Activated CD8-positive, alpha-beta T cell treated with anti-CD3 and anti-CD28 coated beads for 36 hours (primary cell): ENCODE data around the gene CTNNA2. TPM values are rescaled to one million over a fixed set of nuclear protein-coding genes. Genes with fewer than 3 reads are reported as not detected.

Experiments
- ATAC-seq: fragments of 200-7000 bp; cut with Tn5 transposase; one replicate; pipeline ENCODE4 v1.10.0; 2021; ENCODE audit warnings: mild to moderate bottlenecking, moderate library complexity
- CTCF ChIA-PET: fragments of 350-600 bp; sonication (Branson Sonifier 250); formaldehyde crosslinking; loops from one replicate; lab custom pipeline; 2021; ENCODE audit warnings: antibody characterized with exemption; lab: Charles Lee
- POLR2A ChIA-PET: fragments of 350-600 bp; sonication (Branson Sonifier 250); formaldehyde crosslinking; loops from one replicate; lab custom pipeline; 2021; ENCODE audit warnings: antibody characterized with exemption; lab: Charles Lee
- DNase-seq: peaks from one replicate; pipeline ENCODE4 v3.0.0-alpha.2; 2020
- H3K27ac Mint-ChIP-seq: one replicate; pipeline ENCODE4 v1.8.0; 2021; ENCODE audit warnings: mild to moderate bottlenecking, mixed read lengths
- H3K27me3 Mint-ChIP-seq: one replicate; pipeline ENCODE4 v1.8.0; 2021; ENCODE audit warnings: mixed read lengths
- H3K36me3 Mint-ChIP-seq: one replicate; pipeline ENCODE4 v1.8.0; 2021; ENCODE audit warnings: low read depth, mixed read lengths
- H3K4me1 Mint-ChIP-seq: one replicate; pipeline ENCODE4 v1.8.0; 2021; ENCODE audit warnings: low read depth, mixed read lengths
- H3K4me3 Mint-ChIP-seq: one replicate; pipeline ENCODE4 v1.8.0; 2021; ENCODE audit warnings: mild to moderate bottlenecking, moderate library complexity, mixed read lengths
- H3K9me3 Mint-ChIP-seq: one replicate; pipeline ENCODE4 v1.8.0; 2021; ENCODE audit warnings: mixed read lengths
- CTCF ChIP-seq: fragments of 200-600 bp; IDR thresholded peaks from one replicate; pipeline ENCODE4 v1.8.0; 2022; ENCODE audit warnings: antibody characterized with exemption, mild to moderate bottlenecking
- intact Hi-C: fragments of 100-400 bp; cut with micrococcal nuclease; formaldehyde crosslinking; loops from one replicate; pipeline ENCODE4 v1.10.0; 2022
- microRNA-seq: library from miRNA; unstranded; fragments of <30 nt; microRNA quantifications from one replicate; pipeline ENCODE4 v1.2.0, GENCODE V29; 2022; ENCODE audit warnings: borderline microRNAs expressed, borderline replicate concordance
- total RNA-seq, 2 experiments: library from RNA; stranded (reverse); gene quantifications; one replicate each; pipeline ENCODE4 v1.2.3, GENCODE V29; 2021

Gene CTNNA2
- total RNA-seq, 2 experiments from 2014 or later, result not detected

DNA sequence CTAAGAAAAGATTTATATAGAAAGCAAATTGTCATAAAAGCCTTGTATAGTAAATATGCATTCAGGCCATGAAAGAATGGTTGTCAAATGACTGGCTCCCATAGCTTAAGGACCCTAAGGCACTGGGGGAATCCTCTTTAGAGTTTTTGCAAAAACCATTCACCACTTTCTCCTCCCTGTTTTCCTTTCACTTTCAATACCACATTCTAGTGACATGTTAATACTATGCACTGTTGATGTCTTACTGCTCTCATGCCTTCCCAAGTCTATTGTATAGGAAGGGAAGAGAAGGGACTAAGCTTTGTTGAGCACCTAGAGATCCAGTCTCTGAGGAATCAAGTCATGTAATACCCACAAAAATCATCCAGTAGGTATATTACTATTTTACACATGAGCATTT, 1174.7 kb downstream of the CTNNA2 start:
- ChIA-PET CTCF (no interaction called here), POLR2A (no interaction called here)
- H3K36me3 Mint-ChIP-seq, result no peaks in the 10 kb centered on the region
- H3K4me1 Mint-ChIP-seq, result no peaks in the 10 kb centered on the region
- no peak for ATAC-seq
- H3K27ac Mint-ChIP-seq, result no peak overlapping the region
- no peak for DNase-seq
- no peak overlapping the region for H3K4me3 Mint-ChIP-seq
- TF ChIP-seq CTCF, result no peak
- H3K27me3 Mint-ChIP-seq, result no peaks in the 10 kb centered on the region
- intact Hi-C loops, result no loop called here
- peaks cover 3% of the 10 kb centered on the region for H3K9me3 Mint-ChIP-seq

- Mint-ChIP-seq H3K4me1 (no peaks in the 10 kb centered on the region), H3K9me3 (peaks cover 9% of the 10 kb centered on the region), H3K4me3 (no peak overlapping the region), H3K27me3 (no peaks in the 10 kb centered on the region), H3K27ac (no peak overlapping the region), H3K36me3 (no peaks in the 10 kb centered on the region)
- TF ChIP-seq CTCF, result no peak
- no peak for ATAC-seq
- no peak for DNase-seq
- intact Hi-C loops, result no loop called here
- POLR2A ChIA-PET, result no interaction called here
- CTCF ChIA-PET, result no interaction called here
Measured at GRCh38 chr2:80689106-80689505, 1176.3 kb downstream of the CTNNA2 start.

Small RNA genes within 50 kb of the gene (microRNA-seq; reads per million reads assigned to microRNA genes)
- gene MIR4264, result not detected
- gene MIR8080, result not detected
